BLaER1 treated with 17β-estradiol and CSF1 and Interleukin-3, amounts not matched to agents 10 nM and 100 nM (cell line): ENCODE results near the gene CYP1A2.
"Not testable (repeated sequence)": the region's sequence is repeated elsewhere in the genome, so short reads cannot be mapped to it uniquely, and the experiment has no call there.

Experiments used
- H3K27ac ChIP-seq, 11 experiments: shearing (Covaris generic); formaldehyde crosslinking; 2 replicates each; pipeline ENCODE4 v1.8.1; 2022
- H3K27me3 ChIP-seq, 11 experiments: shearing (Covaris generic); formaldehyde crosslinking; 2 replicates each; pipeline ENCODE4 v1.8.1; 2022
- H3K36me3 ChIP-seq, 11 experiments: shearing (Covaris generic); formaldehyde crosslinking; 2 replicates each; pipeline ENCODE4 v1.8.1; 2022
- H3K4me1 ChIP-seq, 10 experiments: shearing (Covaris generic); formaldehyde crosslinking; 2 replicates each; pipeline ENCODE4 v1.8.1; 2022
- H3K4me2 ChIP-seq, 11 experiments: shearing (Covaris generic); formaldehyde crosslinking; 2 replicates each; pipeline ENCODE4 v1.8.1; 2022
- H3K4me3 ChIP-seq, 10 experiments: shearing (Covaris generic); formaldehyde crosslinking; 2 replicates each; pipeline ENCODE4 v1.8.1; 2022
- H3K9ac ChIP-seq, 11 experiments: shearing (Covaris generic); formaldehyde crosslinking; 2 replicates each; pipeline ENCODE4 v1.8.1; 2022
- H3K9me3 ChIP-seq, 11 experiments: shearing (Covaris generic); formaldehyde crosslinking; replicated peaks in 1 of 11; 2 replicates each; pipeline ENCODE4 v1.8.1; 2022
- H4K20me1 ChIP-seq, 11 experiments: shearing (Covaris generic); formaldehyde crosslinking; 2 replicates each; pipeline ENCODE4 v1.8.1; 2022
- Cebpa-rat ChIP-seq, 11 experiments: shearing (Covaris generic); IDR thresholded peaks; 2 replicates each; pipeline ENCODE4 v1.8.1; 2022

The CYP1A2 gene

DNA sequence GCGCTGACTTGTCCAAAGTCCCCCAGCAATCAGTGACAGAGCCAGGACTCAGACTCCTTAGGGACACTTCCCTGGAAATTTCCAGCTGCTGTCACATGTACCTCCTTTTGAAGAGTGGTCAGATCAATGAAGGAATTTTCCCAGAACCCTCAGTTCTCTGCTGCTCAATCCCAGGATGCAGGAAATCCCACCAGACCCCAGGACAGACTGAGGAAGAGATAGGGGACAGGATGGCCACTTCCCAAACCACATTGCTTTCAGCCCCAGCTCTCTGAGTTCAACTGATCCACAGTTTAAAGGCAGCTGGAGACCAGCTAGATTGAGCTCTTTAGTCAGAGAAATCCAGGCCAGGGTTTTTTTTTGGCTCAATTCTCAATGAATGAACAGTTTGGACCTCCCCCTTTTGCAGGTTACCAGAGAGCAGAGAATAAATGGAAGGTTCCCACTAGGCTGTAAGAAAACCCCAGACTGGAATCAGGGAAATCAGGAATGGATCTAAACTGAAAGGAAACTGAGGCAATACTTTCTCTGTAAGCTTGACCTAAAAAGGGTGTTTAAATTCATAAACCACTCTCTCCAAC is 24.8 kb upstream of the CYP1A2 start:
- Histone ChIP-seq H3K4me1 (peaks cover 0 to 26% (median 20%) of the 10 kb centered on the region in 10 experiments; a peak in 17 of 20 replicates), H4K20me1 (no peaks in the 10 kb centered on the region; a peak in 1 of 22 replicates), H3K9me3 (peaks cover 0 to 12% (median 0%) of the 10 kb centered on the region in 11 experiments; a peak in 6 of 22 replicates), H3K9ac (no peak overlapping the region), H3K27ac (no peak overlapping the region), H3K4me3 (no peak overlapping the region), H3K27me3 (peaks cover 35 to 48% (median 42%) of the 10 kb centered on the region in 11 experiments), H3K4me2 (no peak overlapping the region), H3K36me3 (no peaks in the 10 kb centered on the region)
- no peak for TF ChIP-seq Cebpa-rat (IDR thresholded peaks at IDR 0.05)

DNA sequence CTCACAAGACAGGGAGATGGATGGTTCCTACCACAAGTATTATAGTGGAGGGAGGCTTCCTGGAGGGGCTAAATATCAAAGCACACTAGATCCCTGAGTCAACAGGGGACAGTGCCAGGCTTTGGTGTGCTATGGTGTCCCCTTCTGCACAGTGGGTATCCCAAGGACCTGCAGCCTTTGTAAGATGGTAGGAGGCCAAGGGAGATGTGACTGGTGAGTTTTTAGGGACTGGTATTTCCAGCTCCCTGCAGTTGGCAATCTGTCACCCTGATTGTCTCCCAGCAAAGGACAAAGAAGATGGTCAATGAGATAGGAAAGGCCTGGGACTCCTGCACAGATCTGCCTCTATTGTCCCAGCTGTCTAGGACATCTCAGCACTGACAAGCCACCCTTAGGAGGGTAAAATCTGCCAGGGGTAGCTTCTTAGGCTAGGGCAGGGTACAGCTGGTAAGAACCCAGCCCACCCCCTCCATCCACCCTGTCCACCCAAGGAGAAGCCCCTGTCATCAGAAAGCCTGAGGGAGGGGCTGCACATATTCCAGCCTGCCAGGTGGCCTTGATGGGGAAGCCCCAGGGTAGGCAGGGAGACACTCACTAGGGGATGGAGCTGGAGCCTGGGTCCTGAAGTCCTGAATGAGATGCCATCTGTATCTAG is 23.9 kb upstream of the CYP1A2 start:
- Histone ChIP-seq H4K20me1 (no peaks in the 10 kb centered on the region; a peak in 1 of 22 replicates), H3K27me3 (peaks cover 35 to 48% (median 42%) of the 10 kb centered on the region in 11 experiments), H3K4me2 (no peak overlapping the region), H3K36me3 (no peaks in the 10 kb centered on the region), H3K27ac (no peak overlapping the region), H3K9ac (no peak overlapping the region), H3K9me3 (peaks cover 0 to 12% (median 0%) of the 10 kb centered on the region in 11 experiments; a peak in 6 of 22 replicates), H3K4me3 (no peak overlapping the region), H3K4me1 (peaks cover 0 to 26% (median 20%) of the 10 kb centered on the region in 10 experiments; a peak in 17 of 20 replicates)
- TF ChIP-seq Cebpa-rat (IDR thresholded peaks at IDR 0.05) = no peak

DNA sequence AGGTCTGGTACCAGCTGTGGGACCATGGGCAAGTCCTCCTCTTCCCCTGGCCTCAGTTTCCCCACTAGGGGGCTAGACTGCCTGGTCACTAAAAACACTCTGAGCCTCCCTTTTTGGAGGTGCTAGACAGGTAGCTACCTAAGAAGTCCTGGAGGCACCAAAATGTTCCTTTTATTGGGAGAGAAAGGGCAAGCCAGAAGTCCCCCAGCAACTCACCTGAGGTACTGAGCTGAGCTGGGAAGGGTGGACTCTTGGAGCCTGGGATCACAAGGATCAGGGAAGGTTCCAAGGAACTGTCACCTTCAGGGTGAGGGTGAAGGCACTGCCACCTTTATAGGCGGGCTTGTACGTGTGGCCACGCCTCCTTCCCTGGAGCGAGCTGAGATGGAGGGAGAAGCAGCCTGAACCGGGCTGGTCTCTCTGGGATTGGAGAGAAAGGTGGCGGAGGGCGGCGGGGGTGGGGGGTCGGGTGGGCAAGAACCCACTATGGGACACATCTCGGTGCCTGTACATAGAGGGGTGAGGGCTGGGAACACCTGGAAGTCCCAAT is 23.3 kb upstream of the CYP1A2 start, which contains the start of gene CYP1A1:
TSS of gene CYP1A1 (minus strand) at position 304 of the 550 bp plus-strand sequence. CDS start 2,431 bp downstream, outside the sequence.
- Histone ChIP-seq H3K36me3 (no peaks in the 10 kb centered on the region), H3K27ac (peak within 1 kb of the TSS in 2 of 11 experiments; percentile 7 to 41; a peak in 2 of 22 replicates), H3K9me3 (peaks cover 0 to 12% (median 0%) of the 10 kb centered on the region in 11 experiments; a peak in 6 of 22 replicates), H3K4me1 (peaks cover 0 to 26% (median 19%) of the 10 kb centered on the region in 10 experiments; a peak in 17 of 20 replicates), H3K4me2 (peak within 1 kb of the TSS; percentile 94 to 99 (median 98)), H3K4me3 (peak within 1 kb of the TSS; percentile 48 to 76 (median 63)), H3K27me3 (peaks cover 35 to 48% (median 42%) of the 10 kb centered on the region in 11 experiments), H3K9ac (peak within 1 kb of the TSS; percentile 37 to 69 (median 56); a peak in 21 of 22 replicates), H4K20me1 (no peaks in the 10 kb centered on the region; a peak in 1 of 22 replicates)
- TF ChIP-seq Cebpa-rat (IDR thresholded peaks at IDR 0.05) = no peak

DNA sequence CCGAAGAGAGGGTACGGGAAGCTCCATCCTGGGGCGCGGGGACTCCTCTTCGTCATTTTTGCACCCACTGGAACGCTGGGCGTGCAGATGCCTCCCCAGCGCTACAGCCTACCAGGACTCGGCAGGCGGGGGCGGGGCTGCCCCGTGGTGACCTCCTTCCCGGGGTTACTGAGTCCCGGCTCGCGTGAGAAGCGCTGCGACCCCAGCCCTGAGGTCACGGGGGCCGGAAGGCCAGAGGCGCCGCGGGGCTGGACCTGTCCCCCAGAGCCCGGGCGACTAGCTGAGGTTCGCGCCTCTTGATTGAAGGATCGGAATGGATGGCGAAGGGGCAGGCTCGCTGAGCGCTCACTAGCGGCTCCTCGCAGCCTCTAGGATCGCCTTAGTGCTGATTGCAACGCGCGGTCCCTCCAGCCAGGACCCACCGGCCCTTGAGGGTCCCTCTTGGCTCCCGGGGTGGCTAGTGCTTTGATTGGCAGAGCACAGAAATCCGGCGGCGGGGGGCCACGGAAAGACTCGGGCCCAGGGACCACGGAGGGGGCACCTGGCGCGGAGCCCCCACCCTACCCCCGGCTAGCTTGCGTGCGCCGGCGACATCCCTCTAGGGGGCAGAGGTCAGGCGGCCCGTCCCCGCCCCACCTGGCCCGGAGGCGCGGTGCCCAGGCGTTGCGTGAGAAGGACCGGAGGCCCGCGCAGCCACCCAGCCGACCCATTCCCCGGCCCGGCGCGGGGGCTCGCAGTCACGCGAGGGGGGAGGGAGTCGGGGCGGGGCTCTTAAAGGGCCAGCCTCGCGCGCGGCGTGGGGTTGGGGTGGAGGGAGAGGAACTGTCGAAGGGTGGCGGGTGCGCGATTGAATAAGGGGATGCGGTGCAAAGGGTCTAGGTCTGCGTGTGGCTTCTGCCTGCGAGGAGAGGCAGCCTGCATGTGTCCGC is 22.5 kb upstream of the CYP1A2 start:
- peak overlapping the region; percentile 94 to 99 (median 98) for H3K4me2 ChIP-seq
- H3K9ac ChIP-seq = peak overlapping the region; percentile 37 to 69 (median 56); a peak in 21 of 22 replicates
- no peak for TF ChIP-seq Cebpa-rat (IDR thresholded peaks at IDR 0.05)
- H3K27ac ChIP-seq = peak overlapping the region in 2 of 11 experiments; percentile 7 to 41; a peak in 2 of 22 replicates
- H3K27me3 ChIP-seq = peaks cover 35 to 48% (median 42%) of the 10 kb centered on the region in 11 experiments
- peak overlapping the region; percentile 48 to 76 (median 63) for H3K4me3 ChIP-seq
- H3K4me1 ChIP-seq = peaks cover 0 to 19% (median 14%) of the 10 kb centered on the region in 10 experiments; a peak in 17 of 20 replicates
- no peaks in the 10 kb centered on the region; a peak in 1 of 22 replicates for H4K20me1 ChIP-seq
- no peaks in the 10 kb centered on the region for H3K36me3 ChIP-seq
- peaks cover 0 to 12% (median 0%) of the 10 kb centered on the region in 11 experiments; a peak in 6 of 22 replicates for H3K9me3 ChIP-seq

DNA sequence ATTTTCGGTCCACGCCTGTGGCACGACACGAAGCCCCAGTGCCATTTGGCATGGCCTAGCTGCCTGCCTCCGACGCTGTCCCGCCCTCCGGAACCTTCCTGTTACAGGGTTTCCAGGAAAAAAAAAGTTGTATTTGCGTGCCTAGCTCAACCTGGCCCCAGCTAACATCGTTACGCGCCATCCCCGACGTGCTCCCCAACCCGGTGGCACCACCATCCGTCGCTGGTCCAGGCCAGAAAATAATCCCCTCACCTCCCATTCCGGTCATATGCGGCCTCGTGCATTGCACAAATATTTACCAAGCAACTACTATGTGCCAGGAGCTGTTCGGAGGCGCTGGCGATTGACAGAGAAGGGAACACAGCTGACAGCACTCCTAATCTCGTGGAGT is 21.9 kb upstream of the CYP1A2 start:
- Histone ChIP-seq H3K4me3 (peak overlapping the region; percentile 48 to 76 (median 63); a peak in 15 of 20 replicates), H3K4me1 (peaks cover 0 to 13% (median 10%) of the 10 kb centered on the region in 10 experiments; a peak in 15 of 20 replicates), H4K20me1 (no peaks in the 10 kb centered on the region; a peak in 1 of 22 replicates), H3K36me3 (no peaks in the 10 kb centered on the region), H3K27ac (no peak overlapping the region), H3K4me2 (peak overlapping the region; percentile 94 to 99 (median 98)), H3K27me3 (peaks cover 35 to 48% (median 42%) of the 10 kb centered on the region in 11 experiments), H3K9me3 (peaks cover 0 to 12% (median 0%) of the 10 kb centered on the region in 11 experiments; a peak in 6 of 22 replicates), H3K9ac (peak overlapping the region in 1 of 11 experiments; percentile 54; a peak in 2 of 22 replicates)
- TF ChIP-seq Cebpa-rat (IDR thresholded peaks at IDR 0.05) = no peak

DNA sequence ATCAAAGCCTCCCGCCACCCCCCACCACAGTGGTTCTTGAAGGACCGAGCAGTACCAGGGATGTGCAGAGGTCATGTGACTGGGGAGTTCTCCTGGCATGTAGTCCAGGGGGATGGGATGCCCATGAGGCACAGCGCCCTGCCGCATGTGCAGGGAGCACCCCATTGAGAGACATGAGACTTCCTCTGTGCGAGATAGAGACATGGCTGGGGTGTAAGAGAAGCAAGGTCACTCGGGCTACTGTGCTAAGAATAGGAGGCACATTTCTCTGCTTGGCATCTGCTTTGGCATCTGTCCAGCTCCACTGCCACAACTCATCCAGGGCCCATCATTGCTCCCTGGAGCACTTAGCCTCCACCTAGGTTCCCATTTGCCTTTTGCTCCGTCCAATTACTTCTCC is 20.9 kb upstream of the CYP1A2 start:
- H3K27ac ChIP-seq = no peak overlapping the region

DNA sequence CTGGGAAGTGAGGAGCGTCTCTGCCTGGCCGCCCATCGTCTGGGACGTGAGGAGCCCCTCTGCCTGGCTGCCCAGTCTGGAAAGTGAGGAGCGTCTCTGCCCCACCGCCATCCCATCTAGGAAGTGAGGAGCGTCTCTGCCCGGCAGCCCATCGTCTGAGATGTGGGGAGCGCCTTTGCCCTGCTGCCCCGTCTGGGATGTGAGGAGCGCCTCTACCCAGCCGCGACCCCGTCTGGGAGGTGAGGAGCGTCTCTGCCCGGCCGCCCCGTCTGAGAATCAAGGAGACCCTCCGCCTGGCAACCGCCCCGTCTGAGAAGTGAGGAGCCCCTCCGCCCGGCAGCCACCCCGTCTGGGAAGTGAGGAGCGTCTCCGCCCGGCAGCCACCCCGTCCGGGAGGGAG is 19.9 kb upstream of the CYP1A2 start:
- H3K4me2 ChIP-seq, H3K4me3 ChIP-seq, H4K20me1 ChIP-seq, H3K36me3 ChIP-seq, H3K9ac ChIP-seq, H3K27ac ChIP-seq: not testable (repeated sequence)
- Histone ChIP-seq H3K9me3 (peaks cover 0 to 12% (median 0%) of the 10 kb centered on the region in 11 experiments; a peak in 6 of 22 replicates), H3K27me3 (peaks cover 35 to 46% (median 42%) of the 10 kb centered on the region in 11 experiments), H3K4me1 (peaks cover 0 to 13% (median 10%) of the 10 kb centered on the region in 10 experiments; a peak in 15 of 20 replicates)

More for the DNA sequence above, 20.9 kb upstream of the CYP1A2 start:
- Histone ChIP-seq H3K4me2 (no peak overlapping the region), H4K20me1 (no peaks in the 10 kb centered on the region; a peak in 1 of 22 replicates), H3K27me3 (peaks cover 35 to 48% (median 42%) of the 10 kb centered on the region in 11 experiments), H3K36me3 (no peaks in the 10 kb centered on the region), H3K4me3 (no peak overlapping the region), H3K9me3 (peaks cover 0 to 12% (median 0%) of the 10 kb centered on the region in 11 experiments; a peak in 6 of 22 replicates), H3K4me1 (peaks cover 0 to 13% (median 10%) of the 10 kb centered on the region in 10 experiments; a peak in 15 of 20 replicates), H3K9ac (no peak overlapping the region)
- TF ChIP-seq Cebpa-rat (IDR thresholded peaks at IDR 0.05) = no peak

DNA sequence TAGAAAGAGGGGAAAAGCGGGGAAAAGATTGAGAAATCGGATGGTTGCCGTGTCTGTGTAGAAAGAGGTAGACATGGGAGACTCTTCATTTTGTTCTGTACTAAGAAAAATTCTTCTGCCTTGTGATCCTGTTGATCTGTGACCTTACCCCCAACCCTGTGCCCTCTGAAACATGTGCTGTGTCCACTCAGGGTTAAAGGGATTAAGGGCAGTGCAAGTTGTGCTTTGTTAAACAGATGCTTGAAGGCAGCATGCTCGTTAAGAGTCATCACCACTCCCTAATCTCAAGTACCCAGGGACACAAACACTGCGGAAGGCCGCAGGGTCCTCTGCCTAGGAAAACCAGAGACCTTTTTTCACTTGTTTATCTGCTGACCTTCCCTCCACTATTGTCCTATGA is 19.3 kb upstream of the CYP1A2 start:
- H3K9me3 ChIP-seq = peaks cover 0 to 15% (median 0%) of the 10 kb centered on the region in 11 experiments; a peak in 6 of 22 replicates
- not testable (repeated sequence) for H4K20me1 ChIP-seq, H3K36me3 ChIP-seq, H3K4me2 ChIP-seq, H3K4me3 ChIP-seq, H3K27ac ChIP-seq, H3K9ac ChIP-seq
- H3K4me1 ChIP-seq = peaks cover 0 to 13% (median 10%) of the 10 kb centered on the region in 10 experiments; a peak in 15 of 20 replicates
- H3K27me3 ChIP-seq = peaks cover 35 to 40% (median 38%) of the 10 kb centered on the region in 11 experiments
